H1 (cell line): Measurements from ENCODE around the gene SMOC2. TPM values are rescaled to one million over a fixed set of nuclear protein-coding genes. Genes with fewer than 3 reads are reported as not detected.

Source experiments
- CTCF ChIA-PET: fragments of 300-600 bp; sonication (Branson Sonifier 250); formaldehyde crosslinking; loops from one replicate; lab custom pipeline; 2021; ENCODE audit not compliant: partially characterized antibody; lab: Charles Lee
- POLR2A ChIA-PET: fragments of 300-600 bp; sonication (Branson Sonifier 250); formaldehyde crosslinking; loops from one replicate; lab custom pipeline; 2021; ENCODE audit warnings: inconsistent platforms; ENCODE audit not compliant: partially characterized antibody; lab: Charles Lee
- DNase-seq, 2 experiments: peaks; one replicate each; pipeline versions ENCODE4 v3.0.0 to v3.0.0-alpha.2; 2010 to 2022; ENCODE audit warnings: low spot score in 2 of 2, low read depth in 1 of 2, mixed read lengths in 1 of 2
- FAIRE-seq: peaks from 2 replicates; lab custom pipeline; 2011; peaks lifted over from hg19 to GRCh38; lab: Jason Lieb, UNC
- H2AFZ ChIP-seq: 2 replicates; pipeline ENCODE4 v1.8.1; 2012; ENCODE audit warnings: low read length, inconsistent platforms
- H2AK5ac ChIP-seq: 2 replicates; pipeline ENCODE4 v1.6.1; 2013; ENCODE audit warnings: low read depth, low read length
- H2BK120ac ChIP-seq: replicated peaks from 2 replicates; pipeline ENCODE3; 2013; ENCODE audit warnings: low read depth, low read length, inconsistent platforms
- H2BK12ac ChIP-seq: 2 replicates; pipeline ENCODE4 v1.6.1; 2013; ENCODE audit warnings: low read depth, low read length
- H2BK15ac ChIP-seq: 2 replicates; pipeline ENCODE4 v1.6.1; 2013; ENCODE audit warnings: low read length
- H2BK20ac ChIP-seq: 2 replicates; pipeline ENCODE4 v1.6.1; 2013; ENCODE audit warnings: low read length
- H2BK5ac ChIP-seq: 2 replicates; pipeline ENCODE4 v1.6.1; 2013; ENCODE audit warnings: low read depth, low read length
- H3K14ac ChIP-seq: 2 replicates; pipeline ENCODE4 v1.6.1; 2013; ENCODE audit warnings: inconsistent platforms; ENCODE audit not compliant: insufficient read length
- H3K18ac ChIP-seq: 2 replicates; pipeline ENCODE4 v1.6.1; 2013; ENCODE audit warnings: low read length; ENCODE audit errors: extremely low read depth
- H3K23ac ChIP-seq: 2 replicates; pipeline ENCODE4 v1.6.1; 2013; ENCODE audit warnings: inconsistent platforms; ENCODE audit not compliant: insufficient read length
- H3K23me2 ChIP-seq: 2 replicates; pipeline ENCODE4 v1.6.1; 2013; ENCODE audit warnings: low read depth, low read length
- H3K27ac ChIP-seq: 2 replicates; pipeline ENCODE4 v1.6.1; 2011; ENCODE audit warnings: low read depth, low read length, inconsistent platforms
- H3K27me3 ChIP-seq, 4 experiments: replicated peaks in 1 of 4; 1 replicate in 1 of 4; 2 replicates in 3 of 4; pipeline versions ENCODE4 v1.6.1 to v1.8.1; 2011 to 2013; ENCODE audit warnings: low read length in 3 of 4, mild to moderate bottlenecking in 3 of 4, inconsistent platforms in 2 of 4, mixed read lengths in 2 of 4, moderate library complexity in 1 of 4; ENCODE audit not compliant: control insufficient read depth in 3 of 4, insufficient read depth in 3 of 4; ENCODE audit errors: extremely low read depth in 1 of 4
- H3K36me3 ChIP-seq, 4 experiments: 2 replicates each; pipeline versions ENCODE4 v1.6.1 to v1.8.1; 2011 to 2013; ENCODE audit warnings: mild to moderate bottlenecking in 4 of 4, low read length in 3 of 4, moderate library complexity in 2 of 4, control low read depth in 1 of 4, inconsistent platforms in 1 of 4; ENCODE audit not compliant: insufficient read depth in 4 of 4, control insufficient read depth in 2 of 4
- H3K4ac ChIP-seq: replicated peaks from 2 replicates; pipeline ENCODE3; 2013; ENCODE audit warnings: low read length, low read depth, mixed read lengths, inconsistent platforms; ENCODE audit not compliant: insufficient read length
- H3K4me1 ChIP-seq, 4 experiments: replicated peaks in 1 of 4; 1 replicate in 1 of 4; 2 replicates in 3 of 4; pipeline versions ENCODE4 v1.6.1 to v1.8.1; 2011 to 2013; ENCODE audit warnings: low read length in 3 of 4, inconsistent platforms in 2 of 4, mixed read lengths in 1 of 4; ENCODE audit not compliant: insufficient read depth in 4 of 4, control insufficient read depth in 3 of 4
- H3K4me2 ChIP-seq, 2 experiments: 2 replicates each; pipeline versions ENCODE4 v1.6.1 to v1.8.1; 2011 to 2013; ENCODE audit warnings: low read depth in 2 of 2, low read length in 2 of 2, control low read depth in 1 of 2, inconsistent platforms in 1 of 2, mild to moderate bottlenecking in 1 of 2; ENCODE audit not compliant: insufficient read depth in 1 of 2
- H3K4me3 ChIP-seq, 4 experiments: fragments of 200-600, 300-600 bp in 1 of 4; sonication (generic), shearing (Covaris generic), sonication (Bioruptor Twin) in 1 of 4; 2 replicates each; pipeline versions ENCODE4 v1.5.1 to v1.8.1; 2011 to 2016; ENCODE audit warnings: low read length in 4 of 4, low read depth in 3 of 4, control low read depth in 2 of 4, inconsistent platforms in 2 of 4, mild to moderate bottlenecking in 2 of 4, mixed read lengths in 1 of 4, moderate library complexity in 1 of 4; ENCODE audit not compliant: insufficient read depth in 2 of 4; ENCODE audit errors: extremely low read depth in 1 of 4
- H3K56ac ChIP-seq: replicated peaks from 2 replicates; pipeline ENCODE3; 2013; ENCODE audit warnings: low read depth, mild to moderate bottlenecking, mixed read lengths, low read length, inconsistent platforms; ENCODE audit not compliant: insufficient read length
- H3K79me1 ChIP-seq: 2 replicates; pipeline ENCODE4 v1.6.1; 2013; ENCODE audit warnings: low read depth, low read length, control low read depth
- H3K79me2 ChIP-seq, 2 experiments: 2 replicates each; pipeline versions ENCODE4 v1.6.1 to v1.8.1; 2012 to 2013; ENCODE audit warnings: low read length in 2 of 2, mild to moderate bottlenecking in 2 of 2, inconsistent platforms in 1 of 2; ENCODE audit not compliant: insufficient read depth in 2 of 2, control insufficient read depth in 1 of 2
- H3K9ac ChIP-seq, 4 experiments: replicated peaks in 1 of 4; 1 replicate in 1 of 4; 2 replicates in 3 of 4; pipeline versions ENCODE4 v1.6.1 to v1.8.1; 2011 to 2013; ENCODE audit warnings: low read depth in 3 of 4, low read length in 3 of 4, control low read depth in 2 of 4, mild to moderate bottlenecking in 2 of 4, moderate library complexity in 2 of 4, inconsistent platforms in 1 of 4; ENCODE audit errors: extremely low read depth in 1 of 4
- H3K9me3 ChIP-seq, 2 experiments: 2 replicates each; pipeline versions ENCODE4 v1.6.1 to v1.8.1; 2012 to 2013; ENCODE audit warnings: mild to moderate bottlenecking in 2 of 2, moderate library complexity in 2 of 2, control low read depth in 1 of 2, inconsistent platforms in 1 of 2, low read depth in 1 of 2, low read length in 1 of 2, mixed read lengths in 1 of 2; ENCODE audit not compliant: insufficient read depth in 2 of 2
- H4K20me1 ChIP-seq, 2 experiments: replicated peaks in 1 of 2; 2 replicates each; pipeline versions ENCODE3 to v1.8.1; 2011 to 2013; ENCODE audit warnings: inconsistent platforms in 2 of 2, low read length in 2 of 2, mild to moderate bottlenecking in 1 of 2; ENCODE audit not compliant: insufficient read depth in 2 of 2, control insufficient read depth in 1 of 2
- H4K5ac ChIP-seq: 2 replicates; pipeline ENCODE4 v1.6.1; 2013; ENCODE audit warnings: low read length, low read depth, mixed read lengths, inconsistent platforms; ENCODE audit not compliant: insufficient read length
- H4K8ac ChIP-seq: 2 replicates; pipeline ENCODE4 v1.8.0; 2013; ENCODE audit warnings: mild to moderate bottlenecking, moderate library complexity, low read length, inconsistent platforms; ENCODE audit not compliant: insufficient read depth; ENCODE audit errors: extremely low read depth
- H4K91ac ChIP-seq: replicated peaks from 2 replicates; pipeline ENCODE3; 2013; ENCODE audit warnings: low read length, mixed read lengths, inconsistent platforms; ENCODE audit not compliant: insufficient read length
- ASH2L ChIP-seq: fragments of 200-600, 300-600 bp; sonication (generic); IDR thresholded peaks from one replicate; pipeline ENCODE4 v1.7.1; 2017; ENCODE audit warnings: low read length
- BRCA1 ChIP-seq: IDR thresholded peaks from 2 replicates; pipeline ENCODE4 v1.6.1; 2012; ENCODE audit warnings: low read depth, low read length, improper control_type of control experiment
- CEBPB ChIP-seq: IDR thresholded peaks from 2 replicates; pipeline ENCODE4 v1.6.1; 2012; ENCODE audit warnings: low read depth, low read length
- RBBP5 ChIP-seq: IDR thresholded peaks from 2 replicates; pipeline ENCODE4 v1.7.1; 2012; ENCODE audit warnings: low read depth, mild to moderate bottlenecking, inconsistent platforms, low read length, moderate library complexity, borderline replicate concordance
- RFX5 ChIP-seq: IDR thresholded peaks from 2 replicates; pipeline ENCODE4 v1.6.1; 2011; ENCODE audit warnings: low read depth, low read length, improper control_type of control experiment, borderline replicate concordance
- WGBS, 2 experiments: shearing (Covaris generic) in 1 of 2; methylation state at CpG; one replicate each; pipeline versions ENCODE4 v1.1.6 to v1.1.7; 2013 to 2015; ENCODE audit warnings: low lambda C conversion rate in 2 of 2, mixed read lengths in 2 of 2, inconsistent platforms in 1 of 2, low coverage in 1 of 2, missing lambda C conversion rate in 1 of 2; ENCODE audit not compliant: insufficient replicate concordance in 2 of 2, insufficient coverage in 1 of 2, insufficient read length in 1 of 2; ENCODE audit errors: extremely low coverage in 1 of 2, missing lambda C conversion rate in 1 of 2; 5-methylcytosine and 5-hydroxymethylcytosine counted together
- polyA plus RNA-seq, 7 experiments: library from polyadenylated mRNA; depleted of rRNA in 3 of 7; stranded (reverse) in 5 of 7; unstranded in 2 of 7; fragments of >200 nt in 5 of 7; fragments of 200-250 nt in 2 of 7; gene quantifications; 1 replicate in 5 of 7; 2 replicates in 1 of 7; 4 replicates in 1 of 7; pipeline versions ENCODE4 v1.2.1 to v1.2.3, GENCODE V29; 2011 to 2013; ENCODE audit warnings: missing spikeins in 2 of 7, mixed read lengths in 2 of 7
- total RNA-seq: library from RNA; stranded (reverse); fragmentation: NEBNext Ultra II Directional; extraction: Animal tissue kit (Norgen Biotek cat#: 25700); gene quantifications from 2 replicates; pipeline ENCODE4 v1.2.1, GENCODE V29; 2021

Gene SMOC2
- total and polyA plus RNA-seq, 2 of the 8 experiments (the other 6 are each of a cell fraction or from before 2014, with no cell fraction given), result 7.7 to 8.5 TPM

DNA sequence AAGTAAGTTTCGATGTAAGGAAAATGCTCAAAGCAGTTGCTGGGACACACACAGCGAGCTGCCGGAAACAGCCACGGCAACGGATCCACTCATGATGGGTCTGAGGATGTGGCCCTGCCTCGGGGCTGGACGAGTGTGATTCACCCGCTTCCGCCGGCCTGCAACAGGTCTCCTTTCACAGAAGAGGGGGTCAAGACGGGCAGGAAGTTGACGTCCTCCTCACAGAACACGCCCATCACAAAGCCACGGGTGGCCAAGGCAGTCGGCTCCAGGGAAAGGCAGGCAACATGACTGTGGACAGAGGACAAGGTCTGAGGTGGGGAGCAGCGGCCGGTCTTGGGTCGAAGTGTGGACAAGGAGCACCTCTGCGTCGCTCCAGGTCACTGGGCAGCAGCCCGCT, 29.9 kb upstream of the SMOC2 start:
- CTCF ChIA-PET, result interaction anchor here (1.5 kb wide), 1 partner anchor 23 kb away, joined by 5 read pairs; no protein-coding TSS in a partner anchor
- no peak for TF ChIP-seq BRCA1
- no peak for TF ChIP-seq RBBP5
- no peak for TF ChIP-seq RFX5
- TF ChIP-seq CEBPB, result no peak
- no peak for TF ChIP-seq ASH2L

More for the DNA sequence above, 29.9 kb upstream of the SMOC2 start:
- Histone ChIP-seq H3K56ac (no peak overlapping the region), H3K27me3 (no peaks in the 10 kb centered on the region), H2BK12ac (no peak overlapping the region), H4K20me1 (no peaks in the 10 kb centered on the region), H2BK15ac (no peak overlapping the region), H3K23me2 (no peaks in the 10 kb centered on the region), H3K9ac (no peak overlapping the region; a peak in 1 of 7 replicates), H3K14ac (no peak overlapping the region), H2AK5ac (no peak overlapping the region), H3K23ac (no peak overlapping the region), H2BK20ac (no peak overlapping the region), H3K36me3 (no peaks in the 10 kb centered on the region), H3K4me1 (no peaks in the 10 kb centered on the region), H4K8ac (no peak overlapping the region; the same call in 1 of the 2 replicates), H2BK120ac (no peak overlapping the region), H4K91ac (no peak overlapping the region), H3K4me2 (no peak overlapping the region), H3K18ac (no peak overlapping the region), H3K9me3 (no peaks in the 10 kb centered on the region), H2AFZ (no peak overlapping the region), H2BK5ac (no peak overlapping the region), H3K4me3 (no peak overlapping the region), H3K27ac (no peak overlapping the region), H4K5ac (no peak overlapping the region), H3K79me1 (no peaks in the 10 kb centered on the region), H3K79me2 (no peaks in the 10 kb centered on the region), H3K4ac (no peak overlapping the region)
- no peak for FAIRE-seq
- 88% methylated on average over 20 of the region's 21 CpGs; no CpG with 5 or more reads in 1 of the 2 experiments for WGBS, 2 experiments
- DNase-seq, result peak in 1 of 2 experiments; percentile 37
- POLR2A ChIA-PET, result no interaction called here
